ENCODE results near the gene IMPG2.

- TF ChIP-seq EP300 (IDR thresholded peaks at IDR 0.05) = no peak
- TF ChIP-seq, protein P1, sequence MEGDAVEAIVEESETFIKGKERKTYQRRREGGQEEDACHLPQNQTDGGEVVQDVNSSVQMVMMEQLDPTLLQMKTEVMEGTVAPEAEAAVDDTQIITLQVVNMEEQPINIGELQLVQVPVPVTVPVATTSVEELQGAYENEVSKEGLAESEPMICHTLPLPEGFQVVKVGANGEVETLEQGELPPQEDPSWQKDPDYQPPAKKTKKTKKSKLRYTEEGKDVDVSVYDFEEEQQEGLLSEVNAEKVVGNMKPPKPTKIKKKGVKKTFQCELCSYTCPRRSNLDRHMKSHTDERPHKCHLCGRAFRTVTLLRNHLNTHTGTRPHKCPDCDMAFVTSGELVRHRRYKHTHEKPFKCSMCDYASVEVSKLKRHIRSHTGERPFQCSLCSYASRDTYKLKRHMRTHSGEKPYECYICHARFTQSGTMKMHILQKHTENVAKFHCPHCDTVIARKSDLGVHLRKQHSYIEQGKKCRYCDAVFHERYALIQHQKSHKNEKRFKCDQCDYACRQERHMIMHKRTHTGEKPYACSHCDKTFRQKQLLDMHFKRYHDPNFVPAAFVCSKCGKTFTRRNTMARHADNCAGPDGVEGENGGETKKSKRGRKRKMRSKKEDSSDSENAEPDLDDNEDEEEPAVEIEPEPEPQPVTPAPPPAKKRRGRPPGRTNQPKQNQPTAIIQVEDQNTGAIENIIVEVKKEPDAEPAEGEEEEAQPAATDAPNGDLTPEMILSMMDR (IDR thresholded peaks at IDR 0.05) = no peak
- TF ChIP-seq POLR2A (IDR thresholded peaks at IDR 0.05) = no peak
Measured at GRCh38 chr3:101252945-101253344, 67.4 kb downstream of the IMPG2 start.
